H1 (cell line): ENCODE data around the gene POLR2M.

Source experiments
- CHD2 ChIP-seq: IDR thresholded peaks from 2 replicates; pipeline ENCODE4 v1.6.1; 2012; ENCODE audit warnings: low read length, improper control_type of control experiment
- EZH2 ChIP-seq: fragments of 200-600 bp; sonication (generic); IDR thresholded peaks from 2 replicates; pipeline ENCODE4 v1.7.1; 2012; ENCODE audit warnings: low read depth, mild to moderate bottlenecking, moderate library complexity, low read length, inconsistent platforms; ENCODE audit not compliant: severe bottlenecking
- POLR2A ChIP-seq, 2 experiments: IDR thresholded peaks; 1 replicate in 1 of 2; 2 replicates in 1 of 2; pipeline ENCODE4 v1.6.1; 2011; ENCODE audit warnings: low read depth in 2 of 2, low read length in 2 of 2, mild to moderate bottlenecking in 2 of 2; ENCODE audit errors: control extremely low read depth in 1 of 2
- RAD21 ChIP-seq, 2 experiments: IDR thresholded peaks in 1 of 2; conservative IDR thresholded peaks in 1 of 2; 2 replicates each; pipeline ENCODE4 v1.6.1; 2011; ENCODE audit warnings: low read depth in 2 of 2, low read length in 2 of 2, improper control_type of control experiment in 1 of 2, inconsistent platforms in 1 of 2, mild to moderate bottlenecking in 1 of 2, moderate library complexity in 1 of 2
- TF ChIP-seq, protein P1 (sequence below), 3 experiments: IDR thresholded peaks; 1 replicate in 2 of 3; 2 replicates in 1 of 3; pipeline versions ENCODE4 v1.5.1 to v1.6.1; 2011; ENCODE audit warnings: low read length in 3 of 3, mild to moderate bottlenecking in 3 of 3, inconsistent platforms in 2 of 3, low read depth in 1 of 3, moderate library complexity in 1 of 3; ENCODE audit not compliant: insufficient read depth in 1 of 3; ENCODE audit errors: control extremely low read depth in 1 of 3

DNA sequence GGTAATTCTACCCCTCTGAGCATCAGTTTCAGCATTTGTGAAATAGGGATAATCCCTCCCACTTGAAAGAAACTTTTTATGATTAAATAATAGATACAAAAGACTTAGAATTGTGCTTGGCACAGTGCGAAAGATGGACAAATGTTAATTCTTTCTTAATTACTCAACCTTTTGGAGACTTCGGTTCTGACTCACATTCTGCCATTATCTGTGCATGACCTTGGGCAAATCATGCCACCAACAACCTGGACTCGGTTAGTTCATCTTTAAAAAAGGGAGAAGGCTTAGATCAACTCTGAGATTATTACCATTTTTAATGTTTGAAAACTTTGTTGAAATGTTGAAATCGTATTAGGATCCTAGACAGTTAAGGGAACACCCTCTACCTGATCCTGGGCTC, 40.6 kb upstream of the POLR2M start:
- no peak for TF ChIP-seq CHD2
- TF ChIP-seq, protein P1, sequence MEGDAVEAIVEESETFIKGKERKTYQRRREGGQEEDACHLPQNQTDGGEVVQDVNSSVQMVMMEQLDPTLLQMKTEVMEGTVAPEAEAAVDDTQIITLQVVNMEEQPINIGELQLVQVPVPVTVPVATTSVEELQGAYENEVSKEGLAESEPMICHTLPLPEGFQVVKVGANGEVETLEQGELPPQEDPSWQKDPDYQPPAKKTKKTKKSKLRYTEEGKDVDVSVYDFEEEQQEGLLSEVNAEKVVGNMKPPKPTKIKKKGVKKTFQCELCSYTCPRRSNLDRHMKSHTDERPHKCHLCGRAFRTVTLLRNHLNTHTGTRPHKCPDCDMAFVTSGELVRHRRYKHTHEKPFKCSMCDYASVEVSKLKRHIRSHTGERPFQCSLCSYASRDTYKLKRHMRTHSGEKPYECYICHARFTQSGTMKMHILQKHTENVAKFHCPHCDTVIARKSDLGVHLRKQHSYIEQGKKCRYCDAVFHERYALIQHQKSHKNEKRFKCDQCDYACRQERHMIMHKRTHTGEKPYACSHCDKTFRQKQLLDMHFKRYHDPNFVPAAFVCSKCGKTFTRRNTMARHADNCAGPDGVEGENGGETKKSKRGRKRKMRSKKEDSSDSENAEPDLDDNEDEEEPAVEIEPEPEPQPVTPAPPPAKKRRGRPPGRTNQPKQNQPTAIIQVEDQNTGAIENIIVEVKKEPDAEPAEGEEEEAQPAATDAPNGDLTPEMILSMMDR (IDR thresholded peaks at IDR 0.05; ENCODE audit: control extremely low read depth in 1 of 3, insufficient read depth in 1 of 3, low read depth in 1 of 3, low read length in 3 of 3), result no peak
- TF ChIP-seq EZH2, result no peak
- TF ChIP-seq RAD21 (IDR thresholded peaks at IDR 0.05 in 1 of 2, conservative IDR thresholded peaks at IDR 0.05 in 1 of 2; ENCODE audit: low read depth in 2 of 2, low read length in 2 of 2), result no peak
- TF ChIP-seq POLR2A (IDR thresholded peaks at IDR 0.05; ENCODE audit: control extremely low read depth in 1 of 2, low read depth in 2 of 2, low read length in 2 of 2), result no peak
